RWPE2 (cell line): ENCODE measurements around the gene PGR.
A peak's percentile ranks its signal among the peaks of the same experiment; 100 is the strongest.

Source experiments
- ATAC-seq: fragments of 200-7000 bp; cut with Tn5 transposase; 3 replicates; pipeline ENCODE4 v1.9.1; 2021; ENCODE audit warnings: low read depth
- DNase-seq: peaks from one replicate; pipeline ENCODE4 v3.0.0-alpha.2; 2020; ENCODE audit warnings: low spot score
- H3K27ac ChIP-seq: fragments of 450-650 bp; 2 replicates; pipeline ENCODE4 v1.5.1; 2017; ENCODE audit warnings: mild to moderate bottlenecking; ENCODE audit not compliant: poor library complexity, severe bottlenecking
- H3K27me3 ChIP-seq: fragments of 250-450 bp; sonication (Bioruptor Pico); 2 replicates; pipeline ENCODE4 v1.5.1; 2021; ENCODE audit warnings: mild to moderate bottlenecking, moderate library complexity; ENCODE audit not compliant: insufficient read depth, poor library complexity, severe bottlenecking
- H3K36me3 ChIP-seq: fragments of 250-450 bp; sonication (Bioruptor Pico); 2 replicates; pipeline ENCODE4 v1.5.1; 2020; ENCODE audit warnings: low read depth, mild to moderate bottlenecking, moderate library complexity
- H3K4me1 ChIP-seq: fragments of 250-450 bp; sonication (Bioruptor Pico); 2 replicates; pipeline ENCODE4 v1.5.1; 2021; ENCODE audit warnings: mild to moderate bottlenecking, moderate library complexity; ENCODE audit not compliant: insufficient read depth, poor library complexity, severe bottlenecking
- H3K4me3 ChIP-seq: fragments of 250-450 bp; sonication (Bioruptor Pico); 2 replicates; pipeline ENCODE4 v1.5.1; 2021; ENCODE audit warnings: mild to moderate bottlenecking, moderate library complexity; ENCODE audit not compliant: severe bottlenecking
- H3K9me3 ChIP-seq: fragments of 250-450 bp; sonication (Bioruptor Pico); 2 replicates; pipeline ENCODE4 v1.5.1; 2021; ENCODE audit warnings: mild to moderate bottlenecking, moderate library complexity; ENCODE audit not compliant: severe bottlenecking
- CTCF ChIP-seq: fragments of 450-650 bp; IDR thresholded peaks from one replicate; pipeline ENCODE4 v1.5.1; 2017; ENCODE audit warnings: mild to moderate bottlenecking, moderate library complexity; ENCODE audit not compliant: poor library complexity, severe bottlenecking

Gene PGR

GRCh38 chr11:101103433-101103832 lies 26.2 kb downstream of the PGR start:
- Histone ChIP-seq H3K36me3 (no peaks in the 10 kb centered on the region), H3K27ac (no peak overlapping the region), H3K4me1 (no peaks in the 10 kb centered on the region), H3K27me3 (no peaks in the 10 kb centered on the region), H3K4me3 (no peak overlapping the region), H3K9me3 (no peaks in the 10 kb centered on the region)
- ATAC-seq (no peak), DNase-seq (no peak)
- TF ChIP-seq CTCF: no peak

GRCh38 chr11:101100601-101101000 lies 29.0 kb downstream of the PGR start:
- no peak for TF ChIP-seq CTCF
- Histone ChIP-seq H3K4me3 (no peak overlapping the region), H3K27me3 (no peaks in the 10 kb centered on the region), H3K36me3 (no peaks in the 10 kb centered on the region), H3K9me3 (no peaks in the 10 kb centered on the region), H3K4me1 (no peaks in the 10 kb centered on the region), H3K27ac (no peak overlapping the region)
- ATAC-seq (no peak), DNase-seq (no peak)

GRCh38 chr11:101096036-101096704 lies 33.4 kb downstream of the PGR start:
- TF ChIP-seq CTCF: no peak
- ATAC-seq: no peak
- H3K4me3 ChIP-seq: no peak overlapping the region
- no peak for DNase-seq
- H3K27ac ChIP-seq: no peak overlapping the region
- no peaks in the 10 kb centered on the region for H3K27me3 ChIP-seq
- no peaks in the 10 kb centered on the region for H3K36me3 ChIP-seq
- no peaks in the 10 kb centered on the region for H3K4me1 ChIP-seq
- H3K9me3 ChIP-seq: no peaks in the 10 kb centered on the region

- no peaks in the 10 kb centered on the region for H3K27me3 ChIP-seq
- no peaks in the 10 kb centered on the region for H3K36me3 ChIP-seq
- peak; percentile 58; the same call in 2 of the 3 replicates for ATAC-seq
- H3K4me3 ChIP-seq: no peak overlapping the region
- H3K9me3 ChIP-seq: no peaks in the 10 kb centered on the region
- TF ChIP-seq CTCF: no peak
- no peak overlapping the region for H3K27ac ChIP-seq
- DNase-seq: no peak
- H3K4me1 ChIP-seq: no peaks in the 10 kb centered on the region
These were observed 37.8 kb downstream of the PGR start for GRCh38 chr11:101091781-101092180.

GRCh38 chr11:101090679-101091270 lies 38.8 kb downstream of the PGR start:
- H3K27ac ChIP-seq: no peak overlapping the region
- no peak overlapping the region for H3K4me3 ChIP-seq
- no peaks in the 10 kb centered on the region for H3K4me1 ChIP-seq
- no peak for TF ChIP-seq CTCF
- ATAC-seq (no peak), DNase-seq (no peak)
- no peaks in the 10 kb centered on the region for H3K9me3 ChIP-seq
- no peaks in the 10 kb centered on the region for H3K36me3 ChIP-seq
- no peaks in the 10 kb centered on the region for H3K27me3 ChIP-seq
